ENCODE results near the gene SLC22A23. TPM values are rescaled to one million over a fixed set of nuclear protein-coding genes. Genes with fewer than 3 reads are reported as not detected.

The SLC22A23 gene
- total and polyA plus RNA-seq, 2 experiments from 2014 or later = 6.1 to 38.3 TPM

- no peak for TF ChIP-seq CTCF (conservative IDR thresholded peaks at IDR 0.05; ENCODE audit: low read depth in 2 of 2)
- TF ChIP-seq EZH2 (IDR thresholded peaks at IDR 0.05; ENCODE audit: low read depth, unreplicated experiment) = no peak
- TF ChIP-seq ETS1 (IDR thresholded peaks at IDR 0.05) = no peak
- no peak for TF ChIP-seq ZNF462 (CRISPR knock-in tag; IDR thresholded peaks at IDR 0.05)
Measured at GRCh38 chr6:3398755-3399696, 57.8 kb downstream of the SLC22A23 start (continued).
